Hepatocyte (in vitro differentiated cells): ENCODE results near the gene ADCY2. TPM values are rescaled to one million over a fixed set of nuclear protein-coding genes. Genes with fewer than 3 reads are reported as not detected.

Experiments used
- DNase-seq: peaks from one replicate; pipeline ENCODE4 v3.0.0-alpha.2; 2016; ENCODE audit warnings: low spot score
- H2AFZ ChIP-seq: fragments of 200-600 bp; sonication (generic); 2 replicates; pipeline ENCODE4 v1.6.0; 2016; ENCODE audit warnings: antibody characterized with exemption, mild to moderate bottlenecking
- H3K27ac ChIP-seq: fragments of 200-600 bp; sonication (generic); 2 replicates; pipeline ENCODE4 v1.5.1; 2016; ENCODE audit warnings: mild to moderate bottlenecking
- H3K27me3 ChIP-seq: fragments of 200-600 bp; sonication (generic); 2 replicates; pipeline ENCODE4 v1.6.1; 2016
- H3K36me3 ChIP-seq: fragments of 200-600 bp; sonication (generic); replicated peaks from 2 replicates; pipeline ENCODE4 v1.5.1; 2016; ENCODE audit warnings: low read depth; ENCODE audit not compliant: insufficient read depth
- H3K4me1 ChIP-seq: fragments of 200-600 bp; sonication (generic); 2 replicates; pipeline ENCODE4 v1.5.1; 2016; ENCODE audit warnings: mild to moderate bottlenecking, moderate library complexity; ENCODE audit not compliant: insufficient read depth
- H3K4me2 ChIP-seq: fragments of 200-600 bp; sonication (generic); 2 replicates; pipeline ENCODE4 v1.6.0; 2016
- H3K4me3 ChIP-seq: fragments of 200-600 bp; sonication (generic); 2 replicates; pipeline ENCODE4 v1.5.1; 2016; ENCODE audit warnings: mild to moderate bottlenecking
- H3K79me2 ChIP-seq: fragments of 200-600 bp; sonication (generic); 2 replicates; pipeline ENCODE4 v1.6.0; 2017; ENCODE audit warnings: mild to moderate bottlenecking
- H3K9me2 ChIP-seq: fragments of 200-600 bp; sonication (generic); replicated peaks from 2 replicates; pipeline ENCODE4 v1.6.0; 2017; ENCODE audit warnings: mild to moderate bottlenecking; ENCODE audit not compliant: insufficient read depth
- H3K9me3 ChIP-seq: fragments of 200-600 bp; sonication (generic); 2 replicates; pipeline ENCODE4 v1.5.1; 2016; ENCODE audit warnings: low read depth, mild to moderate bottlenecking
- H4K20me1 ChIP-seq: fragments of 200-600 bp; sonication (generic); 2 replicates; pipeline ENCODE4 v1.6.0; 2016; ENCODE audit warnings: mild to moderate bottlenecking; ENCODE audit not compliant: insufficient read depth, poor library complexity, severe bottlenecking
- EZH2 ChIP-seq: fragments of 200-600 bp; sonication (generic); IDR thresholded peaks from 2 replicates; pipeline ENCODE4 v1.6.1; 2016; ENCODE audit warnings: antibody characterized with exemption, mild to moderate bottlenecking, borderline replicate concordance
- EZH2phosphoT487 ChIP-seq: fragments of 200-600 bp; sonication (generic); IDR thresholded peaks from one replicate; pipeline ENCODE4 v1.6.1; 2018; ENCODE audit warnings: antibody characterized with exemption, mild to moderate bottlenecking, low read depth, moderate library complexity; ENCODE audit not compliant: unreplicated experiment, severe bottlenecking
- WGBS: methylation state at CpG from one replicate; pipeline ENCODE4 v1.1.6; 2016; ENCODE audit warnings: low lambda C conversion rate; ENCODE audit errors: missing lambda C conversion rate; 5-methylcytosine and 5-hydroxymethylcytosine counted together
- polyA plus RNA-seq: library from polyadenylated mRNA; unstranded; fragments of >200 nt; fragmentation: Nextera tagmentation; extraction: Ambion mirVana; gene quantifications from 2 replicates; pipeline ENCODE4 v1.2.1, GENCODE V29; 2016
- total RNA-seq: library from RNA; depleted of rRNA; stranded (reverse); fragments of >200 nt; gene quantifications from 2 replicates; pipeline ENCODE4 v1.2.3, GENCODE V29; 2014
- TF ChIP-seq, protein P1 (sequence below): fragments of 200-600 bp; sonication (generic); IDR thresholded peaks from 2 replicates; pipeline ENCODE4 v1.5.1; 2016; ENCODE audit warnings: antibody characterized with exemption, mild to moderate bottlenecking; ENCODE audit not compliant: poor library complexity

ADCY2 gene
- total and polyA plus RNA-seq, 2 experiments from 2014 or later: 3.2 to 8.5 TPM

DNA sequence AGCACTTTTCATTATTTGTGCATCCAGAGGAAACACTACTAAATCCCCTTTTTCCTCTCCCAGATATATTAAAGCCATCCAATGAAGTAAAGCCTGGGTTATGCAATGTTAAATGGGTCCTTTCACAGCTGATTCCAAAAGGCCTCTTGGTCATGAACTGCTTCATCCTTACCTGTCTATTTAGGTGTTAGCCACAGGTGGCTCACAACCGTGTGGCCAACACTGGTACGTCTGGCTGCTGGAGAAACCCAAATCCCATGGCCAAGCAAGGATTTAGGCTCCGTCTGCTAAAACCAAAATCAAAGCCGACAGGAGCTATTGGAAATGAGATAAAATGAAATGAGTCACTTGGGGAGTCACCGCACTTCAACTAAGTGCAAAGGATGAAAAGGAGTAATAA lies 193.9 kb downstream of the ADCY2 start:
- Histone ChIP-seq H3K36me3 (no peaks in the 10 kb centered on the region), H2AFZ (no peak overlapping the region), H3K4me2 (no peak overlapping the region), H3K9me2 (no peaks in the 10 kb centered on the region), H3K79me2 (no peaks in the 10 kb centered on the region), H3K27me3 (no peaks in the 10 kb centered on the region), H3K4me3 (no peak overlapping the region), H3K27ac (no peak overlapping the region), H4K20me1 (no peaks in the 10 kb centered on the region), H3K4me1 (no peaks in the 10 kb centered on the region), H3K9me3 (no peaks in the 10 kb centered on the region)
- WGBS: 69% methylated on average over 5 of the region's 5 CpGs
- TF ChIP-seq EZH2: no peak
- TF ChIP-seq, protein P1, sequence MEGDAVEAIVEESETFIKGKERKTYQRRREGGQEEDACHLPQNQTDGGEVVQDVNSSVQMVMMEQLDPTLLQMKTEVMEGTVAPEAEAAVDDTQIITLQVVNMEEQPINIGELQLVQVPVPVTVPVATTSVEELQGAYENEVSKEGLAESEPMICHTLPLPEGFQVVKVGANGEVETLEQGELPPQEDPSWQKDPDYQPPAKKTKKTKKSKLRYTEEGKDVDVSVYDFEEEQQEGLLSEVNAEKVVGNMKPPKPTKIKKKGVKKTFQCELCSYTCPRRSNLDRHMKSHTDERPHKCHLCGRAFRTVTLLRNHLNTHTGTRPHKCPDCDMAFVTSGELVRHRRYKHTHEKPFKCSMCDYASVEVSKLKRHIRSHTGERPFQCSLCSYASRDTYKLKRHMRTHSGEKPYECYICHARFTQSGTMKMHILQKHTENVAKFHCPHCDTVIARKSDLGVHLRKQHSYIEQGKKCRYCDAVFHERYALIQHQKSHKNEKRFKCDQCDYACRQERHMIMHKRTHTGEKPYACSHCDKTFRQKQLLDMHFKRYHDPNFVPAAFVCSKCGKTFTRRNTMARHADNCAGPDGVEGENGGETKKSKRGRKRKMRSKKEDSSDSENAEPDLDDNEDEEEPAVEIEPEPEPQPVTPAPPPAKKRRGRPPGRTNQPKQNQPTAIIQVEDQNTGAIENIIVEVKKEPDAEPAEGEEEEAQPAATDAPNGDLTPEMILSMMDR: no peak
- no peak for TF ChIP-seq EZH2phosphoT487
- no peak for DNase-seq

DNA sequence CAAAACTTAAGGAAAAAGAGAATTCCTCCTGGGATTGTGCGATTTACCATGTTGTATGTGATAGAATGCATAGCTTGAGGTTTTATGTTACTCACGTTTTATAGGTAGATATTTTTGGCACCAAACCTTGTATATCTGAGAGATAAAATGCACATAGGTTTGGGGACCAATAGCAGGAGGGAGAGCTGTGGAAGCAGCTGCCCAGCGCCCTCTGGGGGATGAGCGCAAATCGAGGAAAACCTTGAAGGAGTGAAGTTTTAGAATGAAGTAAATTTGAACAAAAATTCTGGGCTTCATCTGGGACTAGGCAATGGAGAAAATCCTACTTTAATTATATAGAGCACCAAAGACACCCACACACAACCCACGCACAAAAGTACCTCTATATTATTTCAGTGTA lies 197.0 kb downstream of the ADCY2 start:
- H3K9me2 ChIP-seq: no peaks in the 10 kb centered on the region
- no peaks in the 10 kb centered on the region for H4K20me1 ChIP-seq
- no peaks in the 10 kb centered on the region for H3K4me1 ChIP-seq
- H3K4me3 ChIP-seq: no peak overlapping the region
- H3K79me2 ChIP-seq: no peaks in the 10 kb centered on the region
- WGBS: 61% methylated on average over 6 of the region's 6 CpGs
- no peaks in the 10 kb centered on the region for H3K9me3 ChIP-seq
- H3K4me2 ChIP-seq: no peak overlapping the region
- H3K27ac ChIP-seq: no peak overlapping the region
- no peak overlapping the region for H2AFZ ChIP-seq
- TF ChIP-seq, protein P1: peak; percentile 49
- TF ChIP-seq EZH2: no peak
- no peaks in the 10 kb centered on the region for H3K27me3 ChIP-seq
- peak; percentile 26 for DNase-seq
- H3K36me3 ChIP-seq: no peaks in the 10 kb centered on the region

DNA sequence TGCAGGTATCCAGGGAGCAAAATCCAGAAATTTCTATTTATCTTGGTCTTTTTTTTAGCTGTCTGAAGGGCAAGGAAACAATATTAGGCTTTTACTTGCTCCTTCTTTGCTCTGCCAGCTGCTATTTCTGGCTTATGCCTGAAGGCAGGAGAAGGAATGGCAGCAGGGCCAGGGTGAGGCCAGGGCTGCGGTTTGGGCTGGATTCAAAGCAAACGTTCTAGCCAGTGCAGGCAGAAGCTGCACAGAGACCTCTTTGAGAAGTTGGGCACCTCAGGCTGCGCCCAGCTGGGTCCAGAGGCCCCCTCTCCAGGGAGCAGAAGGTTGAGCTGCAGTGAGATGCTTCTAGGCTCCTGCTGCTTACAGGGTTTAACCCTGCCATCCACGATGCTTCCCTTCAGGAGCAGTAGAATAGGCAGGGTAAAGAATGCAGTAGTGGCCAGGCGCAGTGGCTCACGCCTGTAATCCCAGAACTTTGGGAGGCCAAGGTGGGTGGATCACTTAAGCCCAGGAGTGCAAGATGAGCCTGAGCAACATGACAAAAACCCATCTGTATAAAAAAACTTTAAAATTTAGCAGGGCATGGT lies 201.2 kb downstream of the ADCY2 start:
- no peaks in the 10 kb centered on the region for H3K27me3 ChIP-seq
- H3K4me1 ChIP-seq: no peaks in the 10 kb centered on the region
- 76% methylated on average over 6 of the region's 6 CpGs for WGBS
- no peak overlapping the region for H3K4me3 ChIP-seq
- no peak for TF ChIP-seq EZH2
- TF ChIP-seq EZH2phosphoT487: no peak
- TF ChIP-seq, protein P1: no peak
- H3K9me3 ChIP-seq: no peaks in the 10 kb centered on the region
- H3K79me2 ChIP-seq: no peaks in the 10 kb centered on the region
- H4K20me1 ChIP-seq: no peaks in the 10 kb centered on the region
- no peaks in the 10 kb centered on the region for H3K9me2 ChIP-seq
- no peak for DNase-seq
- no peak overlapping the region for H3K27ac ChIP-seq
- no peak overlapping the region for H3K4me2 ChIP-seq
- no peaks in the 10 kb centered on the region for H3K36me3 ChIP-seq
- no peak overlapping the region for H2AFZ ChIP-seq
